IPS-20b (cell line): ENCODE results near the gene IFNL1.

Experiments
- H3K27ac ChIP-seq: one replicate; pipeline ENCODE4 v1.5.1; 2013; ENCODE audit warnings: low read length
- H3K27me3 ChIP-seq: 2 replicates; pipeline ENCODE4 v1.6.1; 2013; ENCODE audit warnings: mild to moderate bottlenecking, low read length, inconsistent platforms; ENCODE audit not compliant: insufficient read depth
- H3K36me3 ChIP-seq: 2 replicates; pipeline ENCODE4 v1.6.1; 2013; ENCODE audit warnings: low read depth, mild to moderate bottlenecking, inconsistent platforms, low read length, moderate library complexity; ENCODE audit not compliant: insufficient read depth
- H3K4me1 ChIP-seq: 2 replicates; pipeline ENCODE4 v1.6.1; 2013; ENCODE audit warnings: mild to moderate bottlenecking, control low read depth, inconsistent platforms, low read length, moderate library complexity; ENCODE audit not compliant: insufficient read depth
- H3K4me3 ChIP-seq: 2 replicates; pipeline ENCODE4 v1.5.1; 2013; ENCODE audit warnings: mild to moderate bottlenecking, low read length, inconsistent platforms
- H3K9ac ChIP-seq: 2 replicates; pipeline ENCODE4 v1.6.1; 2013; ENCODE audit warnings: low read depth, mild to moderate bottlenecking, inconsistent platforms, low read length, moderate library complexity
- H3K9me3 ChIP-seq: 2 replicates; pipeline ENCODE4 v1.6.1; 2013; ENCODE audit warnings: mild to moderate bottlenecking, low read depth, low read length, inconsistent platforms; ENCODE audit not compliant: insufficient read depth

IFNL1 gene

DNA sequence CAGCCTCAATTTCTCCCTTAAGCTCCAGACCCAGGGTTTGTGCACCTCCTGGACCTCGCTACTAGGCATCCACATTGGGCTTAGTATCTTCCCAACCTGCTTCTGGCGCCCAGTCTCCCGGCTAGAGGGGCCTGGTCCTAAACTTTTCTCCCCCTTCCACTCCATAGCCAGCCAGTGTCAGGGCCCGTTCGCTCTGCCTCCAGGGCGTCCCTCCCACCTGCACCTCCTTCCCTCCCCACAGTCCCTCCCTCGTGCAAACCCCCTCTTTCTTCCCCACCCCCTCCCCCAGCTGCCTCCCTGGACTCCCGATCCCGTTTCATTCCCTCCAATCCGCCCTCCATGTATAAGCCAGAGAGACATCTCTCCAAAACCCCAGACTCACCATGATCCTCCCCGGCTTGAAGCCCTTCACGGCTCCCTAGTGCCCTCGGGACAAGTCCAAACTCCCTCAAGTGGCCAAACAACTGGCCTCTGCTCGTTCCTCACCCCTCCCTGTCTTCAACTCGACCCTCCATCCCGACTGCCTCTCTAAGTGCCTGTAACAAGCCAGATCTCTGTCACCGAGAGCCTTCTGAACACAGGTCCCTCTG lies 45.0 kb downstream of the IFNL1 start:
- peaks cover 9% of the 10 kb centered on the region; the same call in 1 of the 2 replicates for H3K36me3 ChIP-seq
- no peaks in the 10 kb centered on the region for H3K9me3 ChIP-seq
- peaks cover 3% of the 10 kb centered on the region; the same call in 1 of the 2 replicates for H3K4me1 ChIP-seq
- no peak overlapping the region for H3K27ac ChIP-seq
- no peaks in the 10 kb centered on the region for H3K27me3 ChIP-seq
- peak overlapping the region; percentile 90 for H3K9ac ChIP-seq
- peak overlapping the region; percentile 99 for H3K4me3 ChIP-seq

GRCh38 chr19:39341719-39342604 lies 45.8 kb downstream of the IFNL1 start, which contains the start of gene SAMD4B:
Gene SAMD4B, plus strand, starts transcription at chr19:39342421. Its CDS starts 14,473 bp downstream, at chr19:39356894.
- H3K9ac ChIP-seq = peak within 1 kb of the TSS; percentile 90
- H3K9me3 ChIP-seq = no peaks in the 10 kb centered on the region
- H3K4me1 ChIP-seq = peaks cover 3% of the 10 kb centered on the region; the same call in 1 of the 2 replicates

GRCh38 chr19:39342647-39343305 lies 46.6 kb downstream of the IFNL1 start:
- peaks cover 3% of the 10 kb centered on the region; the same call in 1 of the 2 replicates for H3K4me1 ChIP-seq
- H3K36me3 ChIP-seq = peaks cover 13% of the 10 kb centered on the region; the same call in 1 of the 2 replicates
- H3K9me3 ChIP-seq = no peaks in the 10 kb centered on the region
- peak overlapping the region; percentile 87; the same call in 1 of the 2 replicates for H3K9ac ChIP-seq
- H3K27me3 ChIP-seq = no peaks in the 10 kb centered on the region
- no peak overlapping the region for H3K27ac ChIP-seq
- peak overlapping the region; percentile 91 for H3K4me3 ChIP-seq

More at GRCh38 chr19:39341719-39342604, 45.8 kb downstream of the IFNL1 start, which contains the start of gene SAMD4B:
- H3K27me3 ChIP-seq = no peaks in the 10 kb centered on the region
- H3K4me3 ChIP-seq = peak within 1 kb of the TSS; percentile 99
- no peak within 1 kb of the TSS for H3K27ac ChIP-seq
- peaks cover 12% of the 10 kb centered on the region; the same call in 1 of the 2 replicates for H3K36me3 ChIP-seq

GRCh38 chr19:39345956-39346355 lies 49.7 kb downstream of the IFNL1 start:
- H3K27ac ChIP-seq = no peak overlapping the region
- H3K9me3 ChIP-seq = no peaks in the 10 kb centered on the region
- peaks cover 3% of the 10 kb centered on the region; the same call in 1 of the 2 replicates for H3K4me1 ChIP-seq
- H3K9ac ChIP-seq = no peak overlapping the region
- H3K27me3 ChIP-seq = no peaks in the 10 kb centered on the region
- H3K36me3 ChIP-seq = peaks cover 36% of the 10 kb centered on the region
- no peak overlapping the region for H3K4me3 ChIP-seq

DNA sequence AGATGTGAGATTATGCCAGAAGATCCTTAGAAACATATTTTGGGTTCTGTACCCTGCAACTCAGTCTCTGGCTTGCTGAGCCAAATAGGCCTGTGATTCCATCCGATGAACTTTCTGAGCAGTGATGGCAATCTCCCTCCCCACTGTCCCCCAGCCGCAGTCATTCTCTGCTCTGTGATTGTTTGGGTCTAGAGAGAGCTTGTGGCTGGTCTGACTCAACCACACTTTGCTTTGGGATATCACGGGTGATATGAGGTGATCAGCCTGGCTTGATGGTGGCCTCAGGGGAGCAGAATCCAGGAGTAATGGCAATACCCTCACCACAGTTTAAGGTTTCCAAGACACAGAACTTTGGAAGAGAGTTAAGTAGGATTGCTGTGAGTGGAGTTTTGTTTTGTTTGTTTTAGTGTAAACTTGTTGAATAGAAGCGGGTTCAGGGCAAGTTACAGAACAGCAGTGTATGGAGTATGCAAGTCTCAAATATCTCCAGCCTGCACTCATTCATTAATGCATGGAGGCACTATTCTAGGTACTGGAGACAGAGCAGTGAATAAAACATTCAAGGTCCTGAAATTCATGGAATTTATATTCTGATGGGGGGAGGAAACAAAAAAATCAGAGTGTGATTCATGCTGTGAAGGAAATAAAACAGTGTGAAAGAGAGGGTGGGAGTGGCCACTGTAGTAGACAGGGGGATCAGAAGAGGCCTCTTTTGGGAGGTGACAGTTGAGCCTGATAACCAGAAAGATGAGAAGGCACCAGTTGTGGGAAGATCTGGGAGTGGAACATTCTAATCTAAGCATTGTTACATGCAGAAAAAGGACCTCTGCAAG lies 51.3 kb downstream of the IFNL1 start:
- H3K27ac ChIP-seq = no peak overlapping the region

More for the DNA sequence above, 51.3 kb downstream of the IFNL1 start:
- Histone ChIP-seq H3K27me3 (no peaks in the 10 kb centered on the region), H3K36me3 (peaks cover 47% of the 10 kb centered on the region), H3K4me3 (no peak overlapping the region), H3K4me1 (peaks cover 3% of the 10 kb centered on the region; the same call in 1 of the 2 replicates), H3K9me3 (no peaks in the 10 kb centered on the region), H3K9ac (no peak overlapping the region)
